CD14-positive monocyte (primary cell): ENCODE measurements around the gene DRC3. TPM values are rescaled to one million over a fixed set of nuclear protein-coding genes. Genes with fewer than 3 reads are reported as not detected.

ENCODE experiments used
- DNase-seq, 3 donors: peaks; one replicate each; pipeline ENCODE4 v3.0.0-alpha.2; 2011 to 2022
- H2AFZ ChIP-seq: 2 replicates; pipeline ENCODE4 v1.6.0; 2012; ENCODE audit warnings: mild to moderate bottlenecking, low read depth, low read length, inconsistent platforms; ENCODE audit not compliant: insufficient read depth, poor library complexity, severe bottlenecking
- H3K27ac ChIP-seq, 2 donors: 1 replicate in 1 of 2; 2 replicates in 1 of 2; pipeline ENCODE4 v1.5.1; 2012 to 2013; ENCODE audit warnings: low read length in 2 of 2, control low read depth in 1 of 2, inconsistent platforms in 1 of 2, low read depth in 1 of 2, mild to moderate bottlenecking in 1 of 2
- H3K27me3 ChIP-seq, 2 donors: one replicate each; pipeline versions ENCODE4 v1.6.0 to v1.6.1; 2011 to 2013; ENCODE audit warnings: low read length in 2 of 2; ENCODE audit not compliant: control insufficient read depth in 2 of 2, insufficient read depth in 2 of 2
- H3K36me3 ChIP-seq, 2 donors: replicated peaks in 1 of 2; 1 replicate in 1 of 2; 2 replicates in 1 of 2; pipeline versions ENCODE4 v1.5.1 to v1.6.1; 2012 to 2013; ENCODE audit warnings: low read length in 2 of 2, control low read depth in 1 of 2, inconsistent platforms in 1 of 2, mild to moderate bottlenecking in 1 of 2; ENCODE audit not compliant: insufficient read depth in 2 of 2, control insufficient read depth in 1 of 2
- H3K4me1 ChIP-seq, 2 donors: 1 replicate in 1 of 2; 2 replicates in 1 of 2; pipeline versions ENCODE4 v1.5.1 to v1.6.1; 2012 to 2013; ENCODE audit warnings: low read length in 2 of 2, control low read depth in 1 of 2, inconsistent platforms in 1 of 2, mild to moderate bottlenecking in 1 of 2, moderate library complexity in 1 of 2; ENCODE audit not compliant: insufficient read depth in 2 of 2, control insufficient read depth in 1 of 2
- H3K4me2 ChIP-seq: replicated peaks from 2 replicates; pipeline ENCODE3; 2012; ENCODE audit warnings: low read length, moderate library complexity, mild to moderate bottlenecking; ENCODE audit not compliant: poor library complexity, severe bottlenecking; ENCODE audit errors: extremely low read depth
- H3K4me3 ChIP-seq, 3 experiments: fragments of 200-600 bp in 1 of 3; sonication (generic) in 1 of 3; replicated peaks in 1 of 3; 1 replicate in 2 of 3; 2 replicates in 1 of 3; pipeline ENCODE4 v1.5.1; 2011 to 2013; ENCODE audit warnings: low read length in 3 of 3, mild to moderate bottlenecking in 3 of 3, control low read depth in 2 of 3, low read depth in 2 of 3, inconsistent platforms in 1 of 3, moderate library complexity in 1 of 3
- H3K79me2 ChIP-seq: 2 replicates; pipeline ENCODE4 v1.6.0; 2012; ENCODE audit warnings: mild to moderate bottlenecking, control low read depth, inconsistent platforms, low read length, moderate library complexity; ENCODE audit not compliant: insufficient read depth
- H3K9ac ChIP-seq: 2 replicates; pipeline ENCODE4 v1.6.0; 2017; ENCODE audit warnings: low read length, mild to moderate bottlenecking; ENCODE audit not compliant: insufficient read depth, poor library complexity, severe bottlenecking
- H3K9me3 ChIP-seq, 2 donors: replicated peaks in 1 of 2; 1 replicate in 1 of 2; 2 replicates in 1 of 2; pipeline versions ENCODE4 v1.5.1 to v1.6.1; 2012 to 2013; ENCODE audit warnings: low read length in 2 of 2, control low read depth in 1 of 2; ENCODE audit not compliant: control insufficient read depth in 1 of 2, insufficient read depth in 1 of 2
- H4K20me1 ChIP-seq: 2 replicates; pipeline ENCODE4 v1.6.0; 2012; ENCODE audit warnings: mild to moderate bottlenecking, low read length, control low read depth, moderate library complexity; ENCODE audit not compliant: insufficient read depth
- H3K27ac Mint-ChIP-seq, 7 donors: one replicate each; pipeline ENCODE4 v1.8.0; 2020; ENCODE audit warnings: mild to moderate bottlenecking in 7 of 7, mixed read lengths in 7 of 7, moderate library complexity in 6 of 7, inconsistent platforms in 2 of 7
- H3K27me3 Mint-ChIP-seq, 3 donors: one replicate each; pipeline ENCODE4 v1.8.0; 2021 to 2022; ENCODE audit warnings: low read depth in 3 of 3, mild to moderate bottlenecking in 3 of 3, mixed read lengths in 3 of 3, moderate library complexity in 3 of 3, inconsistent platforms in 1 of 3
- H3K36me3 Mint-ChIP-seq, 2 donors: one replicate each; pipeline ENCODE4 v1.8.0; 2020; ENCODE audit warnings: mixed read lengths in 2 of 2, inconsistent platforms in 1 of 2, mild to moderate bottlenecking in 1 of 2
- H3K4me1 Mint-ChIP-seq: one replicate; pipeline ENCODE4 v1.8.0; 2020; ENCODE audit warnings: mild to moderate bottlenecking, mixed read lengths
- H3K4me3 Mint-ChIP-seq, 2 donors: one replicate each; pipeline ENCODE4 v1.8.0; 2020; ENCODE audit warnings: mild to moderate bottlenecking in 2 of 2, mixed read lengths in 2 of 2, moderate library complexity in 1 of 2
- H3K9me3 Mint-ChIP-seq, 7 donors: one replicate each; pipeline ENCODE4 v1.8.0; 2020 to 2022; ENCODE audit warnings: mixed read lengths in 7 of 7, mild to moderate bottlenecking in 6 of 7, moderate library complexity in 6 of 7, inconsistent platforms in 2 of 7
- CTCF ChIP-seq: fragments of 200-600 bp; IDR thresholded peaks from one replicate; pipeline ENCODE4 v1.8.0; 2022; ENCODE audit warnings: antibody characterized with exemption, mild to moderate bottlenecking
- WGBS: methylation state at CpG from one replicate; pipeline ENCODE4 v1.1.5; 2013; ENCODE audit warnings: missing lambda C conversion rate; ENCODE audit not compliant: insufficient coverage; 5-methylcytosine and 5-hydroxymethylcytosine counted together
- intact Hi-C, 2 donors: fragments of 100-400 bp; cut with micrococcal nuclease; formaldehyde crosslinking; loops; one replicate each; pipeline versions ENCODE4 v1.15.0 to v1.15.1; 2023
- polyA plus RNA-seq, 3 donors: library from polyadenylated mRNA; depleted of rRNA in 1 of 3; unstranded in 2 of 3; stranded (reverse) in 1 of 3; fragments of 300-500 nt in 2 of 3; fragments of >200 nt in 1 of 3; fragmentation: Illumina TruSeq in 2 of 3; gene quantifications; 1 replicate in 2 of 3; 2 replicates in 1 of 3; pipeline ENCODE4 v1.2.3, GENCODE V29; 2012 to 2021

The DRC3 gene
- polyA plus RNA-seq, 3 donors: 0.23 to 0.58 (median 0.39) TPM

DNA sequence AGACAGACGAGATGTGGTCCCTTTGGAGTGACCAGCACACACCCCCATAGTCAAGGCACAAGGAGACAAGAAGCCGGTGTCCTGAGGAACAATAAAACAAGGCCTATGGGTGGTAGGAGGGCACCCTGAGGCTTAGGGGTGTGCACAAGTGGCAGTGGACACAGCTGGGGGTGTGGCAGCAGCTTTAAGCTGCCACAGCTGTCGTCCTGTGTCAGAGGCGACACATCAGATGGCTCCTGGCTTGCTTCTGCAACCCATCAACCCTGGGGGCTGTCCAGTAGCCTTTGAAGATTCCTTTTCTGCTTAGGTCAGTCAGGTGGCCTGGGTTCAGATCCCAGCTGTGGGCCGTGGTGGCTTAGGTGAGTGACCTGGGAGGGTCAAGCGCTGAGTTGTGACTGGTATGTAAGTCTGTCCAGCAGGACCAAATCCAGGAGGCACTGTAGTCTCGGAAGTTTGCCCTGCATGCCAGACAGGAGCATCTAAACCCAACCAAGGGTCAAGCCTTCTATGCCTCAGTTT is 15.8 kb downstream of the DRC3 start:
- no peaks in the 10 kb centered on the region for H4K20me1 ChIP-seq
- no peak for TF ChIP-seq CTCF
- Mint-ChIP-seq H3K9me3 (peaks cover 0 to 2% (median 0%) of the 10 kb centered on the region in 7 donors), H3K4me1 (no peaks in the 10 kb centered on the region), H3K27me3 (peaks cover 0 to 7% (median 5%) of the 10 kb centered on the region in 3 donors), H3K27ac (peak overlapping the region in 2 of 7 donors; percentile 10 to 31), H3K36me3 (no peaks in the 10 kb centered on the region), H3K4me3 (no peak overlapping the region)
- intact Hi-C loops: no loop called here
- H3K36me3 ChIP-seq: no peaks in the 10 kb centered on the region
- no peaks in the 10 kb centered on the region for H3K79me2 ChIP-seq
- DNase-seq: no peak
- H3K4me1 ChIP-seq: no peaks in the 10 kb centered on the region
- no peak overlapping the region for H3K9ac ChIP-seq
- WGBS: 93% methylated on average over 7 of the region's 7 CpGs
- H3K4me3 ChIP-seq: no peak overlapping the region
- H3K27ac ChIP-seq: no peak overlapping the region
- H3K9me3 ChIP-seq: no peaks in the 10 kb centered on the region
- no peaks in the 10 kb centered on the region for H3K27me3 ChIP-seq
- H3K4me2 ChIP-seq: no peak overlapping the region
- no peak overlapping the region for H2AFZ ChIP-seq

DNA sequence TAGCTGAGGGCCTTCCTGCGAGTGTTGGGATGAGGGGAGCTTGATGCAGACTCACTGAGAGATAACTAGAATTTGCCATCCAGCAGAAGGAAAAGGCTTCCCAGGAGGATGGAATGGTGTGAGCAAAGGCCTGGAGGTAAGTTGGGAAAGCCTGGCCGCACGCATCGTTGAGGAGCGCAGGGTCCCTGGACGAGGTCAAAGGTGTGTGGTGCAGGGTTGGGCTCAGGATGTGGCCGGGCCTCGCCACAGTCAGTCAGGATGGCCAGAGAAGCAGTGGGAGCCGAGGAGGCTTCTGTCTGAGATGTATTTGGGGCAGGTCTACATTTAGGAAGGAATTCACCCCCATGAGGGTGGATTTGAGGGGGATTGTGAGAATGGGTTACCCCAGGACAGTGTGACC is 16.4 kb downstream of the DRC3 start:
- H3K27ac Mint-ChIP-seq: peak overlapping the region in 1 of 7 donors; percentile 57
- Histone ChIP-seq H2AFZ (no peak overlapping the region), H3K4me2 (no peak overlapping the region), H3K79me2 (no peaks in the 10 kb centered on the region), H3K27me3 (no peaks in the 10 kb centered on the region), H3K4me3 (no peak overlapping the region), H3K4me1 (no peaks in the 10 kb centered on the region), H3K27ac (no peak overlapping the region), H3K9me3 (no peaks in the 10 kb centered on the region), H3K36me3 (no peaks in the 10 kb centered on the region), H4K20me1 (no peaks in the 10 kb centered on the region), H3K9ac (no peak overlapping the region)
- H3K36me3 Mint-ChIP-seq: no peaks in the 10 kb centered on the region
- peaks cover 0 to 7% (median 3%) of the 10 kb centered on the region in 3 donors for H3K27me3 Mint-ChIP-seq
- H3K9me3 Mint-ChIP-seq: peaks cover 0 to 2% (median 0%) of the 10 kb centered on the region in 7 donors
- TF ChIP-seq CTCF: no peak
- H3K4me3 Mint-ChIP-seq: no peak overlapping the region
- DNase-seq: no peak
- H3K4me1 Mint-ChIP-seq: no peaks in the 10 kb centered on the region
- 98% methylated on average over 9 of the region's 9 CpGs for WGBS
- intact Hi-C loops: no loop called here
